ENCODE measurements around the gene ABCB1. TPM values are rescaled to one million over a fixed set of nuclear protein-coding genes. Genes with fewer than 3 reads are reported as not detected.

ABCB1 gene
- total and polyA plus RNA-seq, 2 experiments from 2014 or later = 0.53 to 0.80 TPM

DNA sequence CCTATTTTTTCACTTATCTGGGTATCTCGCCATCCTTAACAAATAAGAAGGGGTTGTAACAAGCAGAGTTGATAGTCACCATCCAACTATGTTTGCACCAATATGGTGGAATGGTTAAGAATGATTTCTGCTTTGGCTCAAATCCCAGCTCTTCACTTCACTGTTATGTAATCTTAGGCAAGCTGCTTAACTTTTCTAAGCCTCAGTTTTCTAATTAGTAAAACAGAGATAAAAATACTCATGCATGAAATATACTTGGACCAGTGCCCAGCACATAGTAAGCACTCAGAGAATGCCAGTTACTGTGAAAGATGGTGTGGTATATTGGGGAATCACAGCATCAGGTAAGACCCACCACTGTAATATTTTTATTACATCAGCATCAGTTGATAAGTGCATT is 33.6 kb downstream of the ABCB1 start (continued):
- TF ChIP-seq, protein P1, sequence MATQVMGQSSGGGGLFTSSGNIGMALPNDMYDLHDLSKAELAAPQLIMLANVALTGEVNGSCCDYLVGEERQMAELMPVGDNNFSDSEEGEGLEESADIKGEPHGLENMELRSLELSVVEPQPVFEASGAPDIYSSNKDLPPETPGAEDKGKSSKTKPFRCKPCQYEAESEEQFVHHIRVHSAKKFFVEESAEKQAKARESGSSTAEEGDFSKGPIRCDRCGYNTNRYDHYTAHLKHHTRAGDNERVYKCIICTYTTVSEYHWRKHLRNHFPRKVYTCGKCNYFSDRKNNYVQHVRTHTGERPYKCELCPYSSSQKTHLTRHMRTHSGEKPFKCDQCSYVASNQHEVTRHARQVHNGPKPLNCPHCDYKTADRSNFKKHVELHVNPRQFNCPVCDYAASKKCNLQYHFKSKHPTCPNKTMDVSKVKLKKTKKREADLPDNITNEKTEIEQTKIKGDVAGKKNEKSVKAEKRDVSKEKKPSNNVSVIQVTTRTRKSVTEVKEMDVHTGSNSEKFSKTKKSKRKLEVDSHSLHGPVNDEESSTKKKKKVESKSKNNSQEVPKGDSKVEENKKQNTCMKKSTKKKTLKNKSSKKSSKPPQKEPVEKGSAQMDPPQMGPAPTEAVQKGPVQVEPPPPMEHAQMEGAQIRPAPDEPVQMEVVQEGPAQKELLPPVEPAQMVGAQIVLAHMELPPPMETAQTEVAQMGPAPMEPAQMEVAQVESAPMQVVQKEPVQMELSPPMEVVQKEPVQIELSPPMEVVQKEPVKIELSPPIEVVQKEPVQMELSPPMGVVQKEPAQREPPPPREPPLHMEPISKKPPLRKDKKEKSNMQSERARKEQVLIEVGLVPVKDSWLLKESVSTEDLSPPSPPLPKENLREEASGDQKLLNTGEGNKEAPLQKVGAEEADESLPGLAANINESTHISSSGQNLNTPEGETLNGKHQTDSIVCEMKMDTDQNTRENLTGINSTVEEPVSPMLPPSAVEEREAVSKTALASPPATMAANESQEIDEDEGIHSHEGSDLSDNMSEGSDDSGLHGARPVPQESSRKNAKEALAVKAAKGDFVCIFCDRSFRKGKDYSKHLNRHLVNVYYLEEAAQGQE (IDR thresholded peaks at IDR 0.05; ENCODE audit: unreplicated experiment) = no peak
- TF ChIP-seq EZH2phosphoT487 (IDR thresholded peaks at IDR 0.05; ENCODE audit: unreplicated experiment) = no peak
- no peak for TF ChIP-seq ZNF462 (CRISPR knock-in tag; IDR thresholded peaks at IDR 0.05)
- no peak for TF ChIP-seq CREB1 (CRISPR knock-in tag; IDR thresholded peaks at IDR 0.05; ENCODE audit: low read depth)
- no peak for TF ChIP-seq STAT1 (IDR thresholded peaks at IDR 0.05; ENCODE audit: unreplicated experiment)
- no peak for TF ChIP-seq ZNF114 (CRISPR knock-in tag; IDR thresholded peaks at IDR 0.05)

Measured in GM23338 (cell line).